ENCODE measurements around the gene NCK2. TPM values are rescaled to one million over a fixed set of nuclear protein-coding genes. Genes with fewer than 3 reads are reported as not detected.

The NCK2 gene
- total and polyA plus RNA-seq, 10 of the 15 experiments (the other 5 are each of a cell fraction or from before 2014, with no cell fraction given) = 1.2 to 30.9 (median 14.1) TPM

DNA sequence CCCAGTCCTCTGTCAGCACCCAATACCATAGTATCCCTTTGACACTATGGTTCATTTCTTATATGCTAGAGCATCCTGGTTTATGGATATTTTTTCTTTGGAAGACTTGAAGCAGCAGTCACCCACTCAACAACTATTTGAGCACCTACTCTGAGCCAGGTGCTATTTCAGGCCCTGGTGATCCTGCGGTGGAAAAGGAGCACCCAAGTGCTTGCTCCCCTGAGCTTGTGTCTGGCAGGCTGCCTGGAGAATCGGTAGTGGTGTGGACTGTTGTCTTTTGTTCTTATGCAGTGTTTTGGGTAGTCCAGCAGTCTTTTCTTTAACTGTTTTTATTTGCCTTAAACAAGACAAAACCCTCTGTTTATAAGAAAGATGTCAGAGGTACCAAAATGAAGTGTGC lies 28.9 kb downstream of the NCK2 start (continued):
- TF ChIP-seq, protein P1, sequence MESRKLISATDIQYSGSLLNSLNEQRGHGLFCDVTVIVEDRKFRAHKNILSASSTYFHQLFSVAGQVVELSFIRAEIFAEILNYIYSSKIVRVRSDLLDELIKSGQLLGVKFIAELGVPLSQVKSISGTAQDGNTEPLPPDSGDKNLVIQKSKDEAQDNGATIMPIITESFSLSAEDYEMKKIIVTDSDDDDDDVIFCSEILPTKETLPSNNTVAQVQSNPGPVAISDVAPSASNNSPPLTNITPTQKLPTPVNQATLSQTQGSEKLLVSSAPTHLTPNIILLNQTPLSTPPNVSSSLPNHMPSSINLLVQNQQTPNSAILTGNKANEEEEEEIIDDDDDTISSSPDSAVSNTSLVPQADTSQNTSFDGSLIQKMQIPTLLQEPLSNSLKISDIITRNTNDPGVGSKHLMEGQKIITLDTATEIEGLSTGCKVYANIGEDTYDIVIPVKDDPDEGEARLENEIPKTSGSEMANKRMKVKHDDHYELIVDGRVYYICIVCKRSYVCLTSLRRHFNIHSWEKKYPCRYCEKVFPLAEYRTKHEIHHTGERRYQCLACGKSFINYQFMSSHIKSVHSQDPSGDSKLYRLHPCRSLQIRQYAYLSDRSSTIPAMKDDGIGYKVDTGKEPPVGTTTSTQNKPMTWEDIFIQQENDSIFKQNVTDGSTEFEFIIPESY (IDR thresholded peaks at IDR 0.05) = no peak
- TF ChIP-seq GABPA (IDR thresholded peaks at IDR 0.05; ENCODE audit: low read depth) (no peak), SMAD1 (IDR thresholded peaks at IDR 0.05; ENCODE audit: low read depth, partially characterized antibody) (no peak), TCF3 (IDR thresholded peaks at IDR 0.05; ENCODE audit: borderline replicate concordance, insufficient read depth, low read depth, low read length) (no peak), ZSCAN29 (IDR thresholded peaks at IDR 0.05) (no peak), CEBPB (IDR thresholded peaks at IDR 0.05; ENCODE audit: borderline replicate concordance in 1 of 2, low read depth in 2 of 2, low read length in 2 of 2) (no peak), MTA3 (IDR thresholded peaks at IDR 0.05; ENCODE audit: borderline replicate concordance, low read length) (no peak), E2F8 (IDR thresholded peaks at IDR 0.05; ENCODE audit: low read depth, partially characterized antibody) (no peak), TAF1 (IDR thresholded peaks at IDR 0.05; ENCODE audit: borderline replicate concordance, low read depth, low read length) (no peak)

All from GM12878 (cell line).